Mesenchymal stem cell (in vitro differentiated cells and primary cell): ENCODE data around the gene ERBB2.

ENCODE experiments used
- DNase-seq: peaks from one replicate; pipeline ENCODE4 v3.0.0-alpha.2; 2013
- H2AFZ ChIP-seq: one replicate; pipeline ENCODE4 v1.6.1; 2013; ENCODE audit warnings: low read depth, mild to moderate bottlenecking, control low read depth, inconsistent platforms, low read length, moderate library complexity
- H2AK5ac ChIP-seq: 2 replicates; pipeline ENCODE4 v1.6.1; 2013; ENCODE audit warnings: low read length, moderate library complexity, mild to moderate bottlenecking, inconsistent platforms; ENCODE audit not compliant: severe bottlenecking
- H2BK120ac ChIP-seq: one replicate; pipeline ENCODE4 v1.6.1; 2013; ENCODE audit warnings: low read depth, mild to moderate bottlenecking, inconsistent platforms, low read length, moderate library complexity
- H2BK12ac ChIP-seq, 2 experiments: one replicate each; pipeline ENCODE4 v1.6.1; 2013; ENCODE audit warnings: inconsistent platforms in 2 of 2, low read length in 2 of 2, mild to moderate bottlenecking in 2 of 2, moderate library complexity in 2 of 2, control low read depth in 1 of 2
- H2BK15ac ChIP-seq: one replicate; pipeline ENCODE4 v1.6.1; 2013; ENCODE audit warnings: mild to moderate bottlenecking, low read depth, inconsistent platforms; ENCODE audit not compliant: poor library complexity, severe bottlenecking
- H2BK5ac ChIP-seq: 2 replicates; pipeline ENCODE4 v1.6.1; 2013; ENCODE audit warnings: low read depth, mild to moderate bottlenecking, low read length, control low read depth, inconsistent platforms; ENCODE audit not compliant: poor library complexity, severe bottlenecking
- H3K14ac ChIP-seq, 2 experiments: one replicate each; pipeline ENCODE4 v1.6.1; 2013; ENCODE audit warnings: inconsistent platforms in 2 of 2, low read length in 2 of 2, control low read depth in 1 of 2, mild to moderate bottlenecking in 1 of 2, moderate library complexity in 1 of 2
- H3K18ac ChIP-seq, 2 experiments: one replicate each; pipeline ENCODE4 v1.6.1; 2013; ENCODE audit warnings: inconsistent platforms in 2 of 2, low read length in 2 of 2, control low read depth in 1 of 2, low read depth in 1 of 2, mild to moderate bottlenecking in 1 of 2
- H3K23ac ChIP-seq, 2 experiments: one replicate each; pipeline ENCODE4 v1.6.1; 2013; ENCODE audit warnings: inconsistent platforms in 2 of 2, low read length in 2 of 2, mild to moderate bottlenecking in 2 of 2, moderate library complexity in 2 of 2, control low read depth in 1 of 2
- H3K27ac ChIP-seq: 2 replicates; pipeline ENCODE4 v1.5.1; 2013; ENCODE audit warnings: mild to moderate bottlenecking, moderate library complexity, low read length, control low read depth, inconsistent platforms; ENCODE audit not compliant: poor library complexity, severe bottlenecking
- H3K27me3 ChIP-seq, 2 experiments: 2 replicates each; pipeline versions ENCODE4 v1.6.1 to v1.7.0; 2013; ENCODE audit warnings: low read length in 2 of 2, mild to moderate bottlenecking in 2 of 2, moderate library complexity in 2 of 2, control low read depth in 1 of 2, inconsistent platforms in 1 of 2; ENCODE audit not compliant: control insufficient read depth in 1 of 2, insufficient read depth in 1 of 2
- H3K36me3 ChIP-seq, 2 experiments: 2 replicates each; pipeline versions ENCODE4 v1.6.1 to v1.7.0; 2013; ENCODE audit warnings: low read length in 2 of 2, control low read depth in 1 of 2, inconsistent platforms in 1 of 2, low read depth in 1 of 2, mild to moderate bottlenecking in 1 of 2; ENCODE audit not compliant: insufficient read depth in 2 of 2, control insufficient read depth in 1 of 2
- H3K4ac ChIP-seq, 2 experiments: one replicate each; pipeline ENCODE4 v1.6.1; 2013; ENCODE audit warnings: inconsistent platforms in 2 of 2, low read length in 2 of 2, mild to moderate bottlenecking in 2 of 2, moderate library complexity in 2 of 2, control low read depth in 1 of 2, low read depth in 1 of 2
- H3K4me1 ChIP-seq: 2 replicates; pipeline ENCODE4 v1.6.1; 2013; ENCODE audit warnings: low read depth, low read length, control low read depth; ENCODE audit not compliant: control insufficient read depth, insufficient read depth
- H3K4me2 ChIP-seq: 2 replicates; pipeline ENCODE4 v1.6.1; 2013; ENCODE audit warnings: low read length, mild to moderate bottlenecking, inconsistent platforms; ENCODE audit not compliant: poor library complexity, severe bottlenecking
- H3K4me3 ChIP-seq, 2 experiments: 2 replicates each; pipeline versions ENCODE4 v1.5.1 to v1.7.0; 2013; ENCODE audit warnings: low read length in 2 of 2, mild to moderate bottlenecking in 2 of 2, control low read depth in 1 of 2, low read depth in 1 of 2; ENCODE audit not compliant: insufficient read depth in 1 of 2
- H3K79me1 ChIP-seq: replicated peaks from 2 replicates; pipeline ENCODE4 v1.6.1; 2013; ENCODE audit warnings: mild to moderate bottlenecking, control low read depth, low read length, inconsistent platforms; ENCODE audit not compliant: poor library complexity, severe bottlenecking
- H3K9ac ChIP-seq: 2 replicates; pipeline ENCODE4 v1.7.0; 2013; ENCODE audit warnings: mild to moderate bottlenecking, low read length, moderate library complexity
- H3K9me3 ChIP-seq: 2 replicates; pipeline ENCODE4 v1.7.0; 2013; ENCODE audit warnings: mild to moderate bottlenecking, low read length; ENCODE audit not compliant: control insufficient read depth
- H4K8ac ChIP-seq: one replicate; pipeline ENCODE4 v1.6.1; 2013; ENCODE audit warnings: inconsistent platforms, mild to moderate bottlenecking, low read length, moderate library complexity
- H4K91ac ChIP-seq: one replicate; pipeline ENCODE4 v1.6.1; 2013; ENCODE audit warnings: mild to moderate bottlenecking, low read length, inconsistent platforms
- WGBS: methylation state at CpG from one replicate; pipeline ENCODE4 v1.1.7; 2013; ENCODE audit warnings: mixed read lengths; 5-methylcytosine and 5-hydroxymethylcytosine counted together

The ERBB2 gene

DNA sequence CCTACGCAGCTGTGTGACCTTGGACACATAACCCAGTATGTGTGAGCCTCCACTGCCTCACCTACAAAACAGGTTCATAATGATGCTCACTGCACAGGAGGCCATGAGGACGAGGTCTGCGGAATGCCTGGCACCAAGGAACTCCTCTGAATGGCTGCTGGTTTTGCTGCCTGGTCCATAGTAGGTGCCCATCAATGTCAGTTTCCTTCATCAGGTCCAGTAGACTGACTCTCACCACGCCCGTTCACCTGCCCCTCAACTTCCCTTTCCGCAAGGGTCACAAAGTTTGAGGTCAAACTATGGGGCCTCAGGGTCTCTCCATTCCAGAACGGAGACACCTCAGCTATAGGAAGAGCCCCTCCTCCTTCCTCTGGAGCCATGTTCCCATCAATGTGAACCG lies 22.8 kb upstream of the ERBB2 start:
- no peak overlapping the region for H2BK12ac ChIP-seq
- no peak overlapping the region for H2AK5ac ChIP-seq
- H3K4me3 ChIP-seq: no peak overlapping the region
- H3K79me1 ChIP-seq: no peaks in the 10 kb centered on the region
- H3K4me2 ChIP-seq: no peak overlapping the region
- no peak overlapping the region for H3K23ac ChIP-seq
- H4K8ac ChIP-seq: no peak overlapping the region
- H3K27me3 ChIP-seq: peaks cover 0 to 15% of the 10 kb centered on the region in 2 experiments
- 94% methylated on average over 7 of the region's 8 CpGs for WGBS
- no peak overlapping the region for H4K91ac ChIP-seq
- peaks cover 43% of the 10 kb centered on the region for H3K4me1 ChIP-seq
- no peak overlapping the region for H2BK5ac ChIP-seq
- H2BK120ac ChIP-seq: no peak overlapping the region
- H3K27ac ChIP-seq: no peak overlapping the region
- H3K14ac ChIP-seq: no peak overlapping the region
- no peak overlapping the region for H3K9ac ChIP-seq
- no peak overlapping the region for H3K18ac ChIP-seq
- no peak for DNase-seq
- H2AFZ ChIP-seq: no peak overlapping the region
- no peak overlapping the region for H3K4ac ChIP-seq
- no peak overlapping the region for H2BK15ac ChIP-seq
- H3K36me3 ChIP-seq: peaks cover 14 to 32% of the 10 kb centered on the region in 2 experiments
- H3K9me3 ChIP-seq: no peaks in the 10 kb centered on the region

DNA sequence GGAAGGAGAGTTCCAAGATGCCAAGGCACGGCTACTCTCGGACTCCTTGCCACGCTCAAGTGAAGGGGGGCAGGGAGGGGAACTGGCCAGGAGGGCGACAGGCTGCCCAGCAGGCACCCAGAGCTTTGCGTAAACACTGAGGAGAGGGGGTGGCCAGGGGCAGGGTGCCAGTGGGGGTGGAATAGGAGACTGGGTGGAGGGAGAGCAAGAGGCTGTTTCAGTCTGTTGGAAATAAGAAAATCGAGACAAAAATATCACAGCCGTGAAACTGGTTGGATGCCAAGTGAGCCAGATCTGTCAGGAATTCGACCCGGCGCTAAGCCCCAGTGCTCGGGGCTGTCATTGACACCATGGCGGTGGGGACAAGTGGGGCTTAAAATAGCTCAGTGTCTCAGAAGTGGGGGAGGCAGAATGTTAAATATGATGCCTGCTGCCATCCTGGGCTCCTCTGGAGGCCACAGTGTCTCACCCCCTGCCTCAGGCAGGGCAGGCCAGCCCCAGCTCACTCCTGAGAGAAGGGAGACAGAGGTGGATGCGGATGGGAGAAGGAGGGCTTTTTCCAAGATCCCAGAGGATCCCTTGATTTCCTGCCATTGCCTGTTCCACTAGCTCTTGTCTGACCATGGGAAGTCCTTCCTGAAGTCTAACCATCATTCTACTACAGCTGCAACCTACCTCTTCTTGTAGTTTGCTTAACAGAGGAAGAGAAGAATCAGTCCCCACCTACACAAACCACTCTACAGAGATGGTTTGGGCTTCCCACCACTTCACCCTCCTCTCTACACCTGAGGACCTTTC lies 22.1 kb upstream of the ERBB2 start:
- Histone ChIP-seq H3K4me1 (peaks cover 40% of the 10 kb centered on the region), H2AK5ac (no peak overlapping the region)
- WGBS: 90% methylated on average over 12 of the region's 13 CpGs

DNA sequence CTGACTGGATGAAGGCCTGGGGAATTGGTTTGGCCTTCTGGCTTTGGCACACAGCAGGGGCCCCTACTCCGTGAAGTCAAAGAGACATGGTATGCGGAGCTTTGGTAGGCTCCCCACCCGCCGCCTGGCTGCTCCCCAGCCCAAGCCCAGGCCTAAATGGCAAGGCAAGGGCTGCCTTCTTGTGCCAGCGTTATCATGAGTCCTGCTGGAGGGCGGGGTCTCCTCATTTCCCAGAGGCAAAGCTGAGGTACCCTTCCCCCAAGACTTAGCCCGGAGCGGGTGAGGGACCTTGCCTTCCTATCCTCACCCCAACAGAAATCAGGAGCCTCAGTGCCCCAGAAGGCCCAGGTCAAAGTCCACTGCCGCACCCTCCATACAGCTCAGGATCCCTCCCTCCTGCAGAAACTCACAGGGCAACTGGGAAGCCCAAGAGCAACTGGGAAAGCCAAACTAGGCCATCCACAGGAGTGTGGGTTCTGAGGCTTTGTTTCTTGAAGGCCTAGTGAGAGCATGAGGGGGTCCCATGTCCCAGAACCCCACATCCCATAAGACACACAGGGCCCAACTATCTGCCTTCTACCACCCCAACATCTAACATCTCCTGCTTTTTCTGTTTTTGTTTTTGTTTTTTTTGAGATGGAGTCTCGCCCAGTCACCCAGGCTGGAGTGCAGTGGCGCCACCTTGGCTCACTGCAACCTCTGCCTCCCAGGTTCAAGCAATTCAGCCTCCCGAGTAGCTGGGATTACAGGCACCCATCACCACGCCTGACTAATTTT lies 21.3 kb upstream of the ERBB2 start:
- H2BK15ac ChIP-seq: no peak overlapping the region
- H3K14ac ChIP-seq: no peak overlapping the region
- H3K79me1 ChIP-seq: no peaks in the 10 kb centered on the region
- H3K4me3 ChIP-seq: no peak overlapping the region
- H2AFZ ChIP-seq: no peak overlapping the region
- H3K9me3 ChIP-seq: no peaks in the 10 kb centered on the region
- no peak for DNase-seq
- H3K4me2 ChIP-seq: no peak overlapping the region
- no peak overlapping the region for H2BK5ac ChIP-seq
- peaks cover 0 to 1% of the 10 kb centered on the region in 2 experiments for H3K27me3 ChIP-seq
- no peak overlapping the region for H3K27ac ChIP-seq
- peaks cover 38% of the 10 kb centered on the region for H3K4me1 ChIP-seq
- H3K36me3 ChIP-seq: peaks cover 21 to 34% of the 10 kb centered on the region in 2 experiments
- no peak overlapping the region for H3K4ac ChIP-seq
- no peak overlapping the region for H3K18ac ChIP-seq
- no peak overlapping the region for H2AK5ac ChIP-seq
- H3K23ac ChIP-seq: no peak overlapping the region
- H2BK120ac ChIP-seq: no peak overlapping the region
- H4K8ac ChIP-seq: no peak overlapping the region
- H3K9ac ChIP-seq: no peak overlapping the region
- no peak overlapping the region for H4K91ac ChIP-seq
- 91% methylated on average over 13 of the region's 13 CpGs for WGBS
- no peak overlapping the region for H2BK12ac ChIP-seq

More for the DNA sequence above, 22.1 kb upstream of the ERBB2 start:
- H3K4me3 ChIP-seq: no peak overlapping the region
- no peak overlapping the region for H2BK5ac ChIP-seq
- no peak overlapping the region for H3K27ac ChIP-seq
- no peak overlapping the region for H3K9ac ChIP-seq
- no peaks in the 10 kb centered on the region for H3K9me3 ChIP-seq
- no peak overlapping the region for H3K23ac ChIP-seq
- no peak overlapping the region for H2BK15ac ChIP-seq
- H4K91ac ChIP-seq: no peak overlapping the region
- H3K4me2 ChIP-seq: no peak overlapping the region
- H3K79me1 ChIP-seq: no peaks in the 10 kb centered on the region
- H2BK12ac ChIP-seq: no peak overlapping the region
- no peak for DNase-seq
- no peak overlapping the region for H3K18ac ChIP-seq
- H3K36me3 ChIP-seq: peaks cover 14 to 32% of the 10 kb centered on the region in 2 experiments
- H3K27me3 ChIP-seq: peaks cover 0 to 9% of the 10 kb centered on the region in 2 experiments
- no peak overlapping the region for H2AFZ ChIP-seq
- no peak overlapping the region for H2BK120ac ChIP-seq
- H3K14ac ChIP-seq: no peak overlapping the region
- H3K4ac ChIP-seq: no peak overlapping the region
- H4K8ac ChIP-seq: no peak overlapping the region

DNA sequence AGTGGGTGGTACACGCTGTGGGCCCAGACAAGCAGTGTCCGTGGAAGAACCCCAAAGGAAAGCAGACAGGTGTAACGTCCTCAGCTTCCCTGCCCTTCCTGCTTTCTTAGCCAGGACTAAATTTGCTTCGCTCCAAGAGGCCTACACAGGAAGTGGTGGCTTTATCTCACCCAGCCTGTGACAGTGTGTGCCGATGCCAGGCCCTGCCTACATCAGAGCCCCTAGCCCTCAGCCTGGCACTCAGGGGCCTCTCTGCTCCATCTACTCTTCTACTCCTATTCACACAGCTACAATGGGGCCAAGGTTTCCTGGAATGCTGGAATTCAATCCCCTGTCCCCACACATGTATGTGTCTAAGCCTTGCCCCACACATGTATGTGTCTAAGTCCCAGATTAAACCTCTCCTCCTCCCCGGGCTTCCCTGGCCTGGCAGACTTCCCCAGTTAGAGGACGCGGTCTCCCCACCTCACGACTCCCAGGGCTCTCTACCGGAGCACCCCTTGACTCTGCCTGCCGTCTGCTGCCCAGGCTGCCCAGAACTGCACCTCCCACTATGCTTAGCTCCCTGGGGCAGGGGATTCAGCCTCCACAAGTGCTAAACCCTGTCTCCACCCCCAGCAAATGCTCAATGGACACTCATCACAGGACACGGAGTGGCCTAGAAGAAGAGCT lies 20.2 kb upstream of the ERBB2 start:
- no peak overlapping the region for H3K4me3 ChIP-seq
- no peak overlapping the region for H3K23ac ChIP-seq
- no peaks in the 10 kb centered on the region for H3K9me3 ChIP-seq
- H3K4ac ChIP-seq: no peak overlapping the region
- no peaks in the 10 kb centered on the region for H3K27me3 ChIP-seq
- no peak overlapping the region for H4K8ac ChIP-seq
- no peak overlapping the region for H2BK12ac ChIP-seq
- no peak overlapping the region for H3K18ac ChIP-seq
- H3K4me1 ChIP-seq: peaks cover 28% of the 10 kb centered on the region
- H3K9ac ChIP-seq: no peak overlapping the region
- H3K36me3 ChIP-seq: peaks cover 30 to 42% of the 10 kb centered on the region in 2 experiments
- H3K79me1 ChIP-seq: no peaks in the 10 kb centered on the region
- WGBS: 85% methylated on average over 12 of the region's 12 CpGs
- H2AK5ac ChIP-seq: no peak overlapping the region
- H4K91ac ChIP-seq: no peak overlapping the region
- H2BK15ac ChIP-seq: no peak overlapping the region
- H2AFZ ChIP-seq: no peak overlapping the region
- no peak for DNase-seq
- H3K14ac ChIP-seq: no peak overlapping the region
- no peak overlapping the region for H3K4me2 ChIP-seq
- H2BK120ac ChIP-seq: no peak overlapping the region
- no peak overlapping the region for H3K27ac ChIP-seq
- H2BK5ac ChIP-seq: no peak overlapping the region
